ENCODE measurements around the gene OR2AG1. TPM values are rescaled to one million over a fixed set of nuclear protein-coding genes. Genes with fewer than 3 reads are reported as not detected.

OR2AG1 gene, protein sequence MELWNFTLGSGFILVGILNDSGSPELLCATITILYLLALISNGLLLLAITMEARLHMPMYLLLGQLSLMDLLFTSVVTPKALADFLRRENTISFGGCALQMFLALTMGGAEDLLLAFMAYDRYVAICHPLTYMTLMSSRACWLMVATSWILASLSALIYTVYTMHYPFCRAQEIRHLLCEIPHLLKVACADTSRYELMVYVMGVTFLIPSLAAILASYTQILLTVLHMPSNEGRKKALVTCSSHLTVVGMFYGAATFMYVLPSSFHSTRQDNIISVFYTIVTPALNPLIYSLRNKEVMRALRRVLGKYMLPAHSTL
- polyA plus RNA-seq (2013, experiment 1 of 2) = not detected
- polyA plus RNA-seq (2013, experiment 2 of 2) = not detected

- Histone ChIP-seq H3K27me3 (ENCODE audit: insufficient read depth, low read length) (no peaks in the 10 kb centered on the region), H3K27ac (ENCODE audit: low read depth, low read length) (no peak within 1 kb of the TSS), H3K9me3 (ENCODE audit: insufficient read depth, low read depth, low read length) (no peaks in the 10 kb centered on the region), H3K4me1 (ENCODE audit: insufficient read depth, low read length) (no peaks in the 10 kb centered on the region), H3K36me3 (ENCODE audit: insufficient read depth, low read length) (no peaks in the 10 kb centered on the region), H3K4me3 (ENCODE audit: low read length) (no peak within 1 kb of the TSS), H3K9ac (ENCODE audit: low read depth, low read length) (no peak within 1 kb of the TSS)
- 68% methylated on average over 2 of the region's 2 CpGs for WGBS
Observed at GRCh38 chr11:6782720-6783119, at the start of gene OR2AG1. Gene OR2AG1, plus strand, starts transcription at chr11:6783020. Its CDS starts 2,018 bp downstream, at chr11:6785038.

DNA sequence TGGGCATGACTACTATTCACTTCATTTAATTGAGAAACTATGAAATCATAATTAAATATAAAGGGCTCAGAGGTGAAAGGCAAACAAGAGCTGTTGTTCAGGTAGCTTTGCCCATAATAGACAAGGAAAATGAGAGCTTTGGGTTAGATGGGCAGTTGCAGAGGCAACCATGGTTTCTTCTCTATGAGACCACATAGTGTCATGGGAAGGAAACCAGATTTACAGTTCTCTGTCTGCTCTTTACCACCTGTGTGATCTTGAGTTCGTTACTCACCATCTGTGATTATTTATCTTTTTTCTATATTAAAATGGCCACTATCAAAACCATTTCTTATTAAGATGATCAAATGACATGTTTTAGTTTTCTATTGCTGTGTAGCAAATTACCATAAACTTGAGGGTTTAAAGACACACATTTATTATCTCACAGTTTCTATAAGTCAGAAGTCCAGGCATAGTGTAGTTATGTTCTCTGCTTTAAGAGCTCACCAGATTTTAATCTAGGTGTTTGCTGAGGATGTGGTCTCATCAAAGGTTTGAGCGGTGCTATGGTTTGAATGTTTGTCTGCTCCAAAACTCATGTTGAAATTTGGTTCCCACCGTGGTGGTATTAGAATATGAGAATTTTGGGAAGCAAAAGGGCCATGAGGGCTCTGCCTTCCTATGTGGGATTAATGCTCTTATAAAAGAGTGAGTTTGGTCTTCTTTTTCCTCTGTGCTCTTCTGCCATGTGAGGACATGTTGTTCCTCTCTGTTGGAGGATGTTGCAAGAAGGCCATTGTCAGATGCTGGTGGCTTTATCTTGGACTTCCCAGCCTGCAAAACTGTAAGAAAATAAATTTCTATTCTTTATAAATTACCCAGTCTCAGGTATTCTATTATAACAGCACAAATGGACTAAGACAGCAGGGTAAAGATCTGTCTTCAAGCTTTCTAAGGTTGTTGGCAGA, 49.2 kb upstream of the OR2AG1 start:
- H3K9ac ChIP-seq (ENCODE audit: low read depth, low read length) = no peak overlapping the region
- no peak overlapping the region for H3K4me3 ChIP-seq (ENCODE audit: low read length)
- 88% methylated on average over 2 of the region's 3 CpGs for WGBS
- H3K27ac ChIP-seq (ENCODE audit: low read depth, low read length) = no peak overlapping the region
- no peaks in the 10 kb centered on the region for H3K9me3 ChIP-seq (ENCODE audit: insufficient read depth, low read depth, low read length)
- H3K4me1 ChIP-seq (ENCODE audit: insufficient read depth, low read length) = no peaks in the 10 kb centered on the region
- no peaks in the 10 kb centered on the region for H3K36me3 ChIP-seq (ENCODE audit: insufficient read depth, low read length)
- H3K27me3 ChIP-seq (ENCODE audit: insufficient read depth, low read length) = no peaks in the 10 kb centered on the region

- WGBS = 93% methylated on average over 3 of the region's 3 CpGs
- no peaks in the 10 kb centered on the region for H3K36me3 ChIP-seq (ENCODE audit: insufficient read depth, low read length)
- H3K9ac ChIP-seq (ENCODE audit: low read depth, low read length) = no peak overlapping the region
Observed at GRCh38 chr11:6734616-6735015, 48.2 kb upstream of the OR2AG1 start.

DNA sequence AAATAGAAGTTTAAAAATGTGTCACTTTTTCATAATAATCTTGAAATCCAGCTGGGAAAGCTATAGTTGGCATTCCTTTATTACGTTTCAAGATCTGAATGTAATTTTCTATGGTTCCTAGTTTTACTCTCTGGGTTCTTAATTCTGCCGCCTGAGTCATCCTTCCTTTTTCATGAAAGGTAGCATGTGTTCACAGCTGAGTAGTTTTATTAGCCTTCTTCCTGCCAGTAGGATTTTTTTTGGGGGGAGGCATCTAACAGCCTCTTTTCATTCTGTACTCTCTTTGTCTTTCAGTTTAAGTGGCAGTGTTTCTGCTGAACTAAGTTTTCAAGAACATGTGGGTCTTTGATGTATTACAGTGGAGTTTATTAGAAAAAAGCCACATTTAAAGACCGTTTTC, 47.5 kb upstream of the OR2AG1 start:
- Histone ChIP-seq H3K4me1 (ENCODE audit: insufficient read depth, low read length) (no peaks in the 10 kb centered on the region), H3K9ac (ENCODE audit: low read depth, low read length) (no peak overlapping the region), H3K36me3 (ENCODE audit: insufficient read depth, low read length) (no peaks in the 10 kb centered on the region), H3K27me3 (ENCODE audit: insufficient read depth, low read length) (no peaks in the 10 kb centered on the region), H3K4me3 (ENCODE audit: low read length) (no peak overlapping the region), H3K27ac (ENCODE audit: low read depth, low read length) (no peak overlapping the region), H3K9me3 (ENCODE audit: insufficient read depth, low read depth, low read length) (no peaks in the 10 kb centered on the region)
- 80% methylated on average over 2 of the region's 3 CpGs for WGBS

More at GRCh38 chr11:6734616-6735015, 48.2 kb upstream of the OR2AG1 start:
- Histone ChIP-seq H3K4me3 (ENCODE audit: low read length) (no peak overlapping the region), H3K27ac (ENCODE audit: low read depth, low read length) (no peak overlapping the region), H3K9me3 (ENCODE audit: insufficient read depth, low read depth, low read length) (no peaks in the 10 kb centered on the region), H3K4me1 (ENCODE audit: insufficient read depth, low read length) (no peaks in the 10 kb centered on the region), H3K27me3 (ENCODE audit: insufficient read depth, low read length) (no peaks in the 10 kb centered on the region)

GRCh38 chr11:6736495-6737121, 46.2 kb upstream of the OR2AG1 start:
- Histone ChIP-seq H3K27me3 (ENCODE audit: insufficient read depth, low read length) (no peaks in the 10 kb centered on the region), H3K4me1 (ENCODE audit: insufficient read depth, low read length) (no peaks in the 10 kb centered on the region), H3K9ac (ENCODE audit: low read depth, low read length) (no peak overlapping the region), H3K27ac (ENCODE audit: low read depth, low read length) (no peak overlapping the region), H3K4me3 (ENCODE audit: low read length) (no peak overlapping the region), H3K36me3 (ENCODE audit: insufficient read depth, low read length) (no peaks in the 10 kb centered on the region), H3K9me3 (ENCODE audit: insufficient read depth, low read depth, low read length) (no peaks in the 10 kb centered on the region)
- WGBS = 73% methylated on average over 3 of the region's 3 CpGs

- WGBS = 35% methylated on average over 2 of the region's 2 CpGs
- no peaks in the 10 kb centered on the region for H3K9me3 ChIP-seq (ENCODE audit: insufficient read depth, low read depth, low read length)
- H3K27me3 ChIP-seq (ENCODE audit: insufficient read depth, low read length) = no peaks in the 10 kb centered on the region
- no peak overlapping the region for H3K4me3 ChIP-seq (ENCODE audit: low read length)
- H3K9ac ChIP-seq (ENCODE audit: low read depth, low read length) = no peak overlapping the region
- H3K27ac ChIP-seq (ENCODE audit: low read depth, low read length) = no peak overlapping the region
- no peaks in the 10 kb centered on the region for H3K4me1 ChIP-seq (ENCODE audit: insufficient read depth, low read length)
- H3K36me3 ChIP-seq (ENCODE audit: insufficient read depth, low read length) = no peaks in the 10 kb centered on the region
Observed at GRCh38 chr11:6737872-6738466, 44.9 kb upstream of the OR2AG1 start.

DNA sequence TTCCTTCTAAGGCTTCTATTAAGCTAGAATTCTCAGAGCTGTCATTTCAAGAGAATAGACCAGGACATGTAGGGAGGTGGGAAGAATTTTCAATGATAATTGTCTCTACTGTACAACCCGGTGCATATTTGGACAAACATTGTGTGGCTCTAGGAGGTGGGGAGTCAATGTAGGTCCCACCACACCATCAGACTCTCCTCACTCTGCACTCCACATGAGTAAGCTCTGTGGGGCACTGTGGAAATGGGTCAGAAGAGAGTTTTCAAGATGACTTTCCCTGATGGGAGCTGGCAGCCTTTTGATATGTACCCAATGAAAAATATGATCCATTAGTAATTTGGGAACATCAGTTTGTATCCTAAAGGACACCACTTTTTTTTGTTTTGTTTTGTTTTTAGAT, 44.2 kb upstream of the OR2AG1 start:
- Histone ChIP-seq H3K27me3 (ENCODE audit: insufficient read depth, low read length) (no peaks in the 10 kb centered on the region), H3K27ac (ENCODE audit: low read depth, low read length) (no peak overlapping the region), H3K9me3 (ENCODE audit: insufficient read depth, low read depth, low read length) (no peaks in the 10 kb centered on the region), H3K4me1 (ENCODE audit: insufficient read depth, low read length) (no peaks in the 10 kb centered on the region), H3K4me3 (ENCODE audit: low read length) (no peak overlapping the region), H3K9ac (ENCODE audit: low read depth, low read length) (no peak overlapping the region), H3K36me3 (ENCODE audit: insufficient read depth, low read length) (no peaks in the 10 kb centered on the region)
- 80% methylated on average over 1 of the region's 1 CpG for WGBS

DNA sequence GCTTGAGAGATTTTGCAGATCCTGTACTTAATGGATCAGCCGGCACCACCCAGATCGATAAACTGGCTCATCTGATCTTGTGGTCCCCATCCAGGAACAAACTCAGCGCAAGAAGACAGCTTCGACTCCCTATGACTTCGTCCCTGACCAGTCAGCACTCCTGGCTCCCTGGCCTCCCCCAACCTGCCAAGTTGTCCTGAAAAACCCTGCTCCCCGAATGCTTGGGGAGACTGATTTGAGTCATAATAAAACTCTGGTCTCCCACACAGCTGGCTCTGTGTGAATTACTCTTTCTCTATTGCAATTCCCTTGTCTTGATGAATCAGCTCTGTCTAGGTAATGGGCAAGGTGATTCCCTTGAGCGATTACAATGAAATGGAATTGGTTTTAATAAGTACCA, 40.6 kb upstream of the OR2AG1 start:
- no peaks in the 10 kb centered on the region for H3K4me1 ChIP-seq (ENCODE audit: insufficient read depth, low read length)
- H3K4me3 ChIP-seq (ENCODE audit: low read length) = no peak overlapping the region
- WGBS = 82% methylated on average over 7 of the region's 7 CpGs
- no peaks in the 10 kb centered on the region for H3K27me3 ChIP-seq (ENCODE audit: insufficient read depth, low read length)
- no peak overlapping the region for H3K9ac ChIP-seq (ENCODE audit: low read depth, low read length)
- H3K9me3 ChIP-seq (ENCODE audit: insufficient read depth, low read depth, low read length) = no peaks in the 10 kb centered on the region
- no peaks in the 10 kb centered on the region for H3K36me3 ChIP-seq (ENCODE audit: insufficient read depth, low read length)
- H3K27ac ChIP-seq (ENCODE audit: low read depth, low read length) = no peak overlapping the region

- H3K9me3 ChIP-seq (ENCODE audit: insufficient read depth, low read depth, low read length) = no peaks in the 10 kb centered on the region
- no peak overlapping the region for H3K9ac ChIP-seq (ENCODE audit: low read depth, low read length)
- no peaks in the 10 kb centered on the region for H3K27me3 ChIP-seq (ENCODE audit: insufficient read depth, low read length)
- H3K4me1 ChIP-seq (ENCODE audit: insufficient read depth, low read length) = no peaks in the 10 kb centered on the region
- H3K36me3 ChIP-seq (ENCODE audit: insufficient read depth, low read length) = no peaks in the 10 kb centered on the region
- H3K4me3 ChIP-seq (ENCODE audit: low read length) = no peak overlapping the region
- WGBS = 91% methylated on average over 4 of the region's 4 CpGs
- H3K27ac ChIP-seq (ENCODE audit: low read depth, low read length) = no peak overlapping the region
Observed at GRCh38 chr11:6745018-6745417, 37.8 kb upstream of the OR2AG1 start.

GRCh38 chr11:6745465-6746015, 37.3 kb upstream of the OR2AG1 start:
- Histone ChIP-seq H3K27me3 (ENCODE audit: insufficient read depth, low read length) (no peaks in the 10 kb centered on the region), H3K4me1 (ENCODE audit: insufficient read depth, low read length) (no peaks in the 10 kb centered on the region), H3K4me3 (ENCODE audit: low read length) (no peak overlapping the region), H3K9ac (ENCODE audit: low read depth, low read length) (no peak overlapping the region), H3K27ac (ENCODE audit: low read depth, low read length) (no peak overlapping the region), H3K36me3 (ENCODE audit: insufficient read depth, low read length) (no peaks in the 10 kb centered on the region), H3K9me3 (ENCODE audit: insufficient read depth, low read depth, low read length) (no peaks in the 10 kb centered on the region)
- WGBS = 91% methylated on average over 2 of the region's 2 CpGs

All from HUES64 (cell line).